ENCODE measurements around the gene GBP4. TPM values are rescaled to one million over a fixed set of nuclear protein-coding genes. Genes with fewer than 3 reads are reported as not detected.
A peak's percentile ranks its signal among the peaks of the same experiment; 100 is the strongest.

GBP4 gene
- total RNA-seq, 4 donors from 2014 or later: 1.00 to 3.8 (median 2.5) TPM; not detected in 1

- Histone ChIP-seq H3K27ac (no peak overlapping the region), H3K27me3 (no peaks in the 10 kb centered on the region), H3K4me1 (no peaks in the 10 kb centered on the region), H3K4me3 (no peak overlapping the region), H3K36me3 (no peaks in the 10 kb centered on the region), H3K9me3 (no peaks in the 10 kb centered on the region)
- no peak for DNase-seq
- intact Hi-C loops (cut with DNase I; ENCODE audit: low total_unique reads) (no loop called here), in situ Hi-C loops (cut with MboI; ENCODE audit: low pct_ligation_motif_present in 1 of 4, low pct_unique_long_range_greater_than_20kb in 1 of 4, low sequenced_read_pairs in 3 of 4) (no loop called here)
- TF ChIP-seq CTCF (IDR thresholded peaks at IDR 0.05): no peak
- no peak for TF ChIP-seq POLR2A (IDR thresholded peaks at IDR 0.05)
- no peak for TF ChIP-seq POLR2AphosphoS5 (IDR thresholded peaks at IDR 0.05)
- no peak for TF ChIP-seq EP300 (IDR thresholded peaks at IDR 0.05; ENCODE audit: low read depth)
- WGBS, 2 donors (ENCODE audit: low coverage in 1 of 2): 89 to 91% methylated on average over 3 to 5 of the region's 5 CpGs
Measured at GRCh38 chr1:89165811-89166210, 32.9 kb downstream of the GBP4 start.

- Histone ChIP-seq H3K36me3 (no peaks in the 10 kb centered on the region), H3K27ac (no peak overlapping the region), H3K4me3 (no peak overlapping the region), H3K27me3 (no peaks in the 10 kb centered on the region), H3K9me3 (no peaks in the 10 kb centered on the region), H3K4me1 (peaks cover 0 to 4% (median 0%) of the 10 kb centered on the region in 4 donors)
- DNase-seq: no peak
- 46 to 50% methylated on average over 1 of the region's 1 CpG for WGBS, 2 donors (ENCODE audit: low coverage in 1 of 2)
- in situ Hi-C loops (cut with MboI; ENCODE audit: low pct_ligation_motif_present in 1 of 4, low pct_unique_long_range_greater_than_20kb in 1 of 4, low sequenced_read_pairs in 3 of 4) (no loop called here), intact Hi-C loops (cut with DNase I; ENCODE audit: low total_unique reads) (no loop called here)
- no peak for TF ChIP-seq POLR2A (IDR thresholded peaks at IDR 0.05)
- no peak for TF ChIP-seq CTCF (IDR thresholded peaks at IDR 0.05)
- TF ChIP-seq POLR2AphosphoS5 (IDR thresholded peaks at IDR 0.05): no peak
- TF ChIP-seq EP300 (IDR thresholded peaks at IDR 0.05; ENCODE audit: low read depth): no peak
Measured at GRCh38 chr1:89151047-89151446, 47.7 kb downstream of the GBP4 start.

GRCh38 chr1:89149976-89150375 is 48.8 kb downstream of the GBP4 start:
- Histone ChIP-seq H3K4me3 (no peak overlapping the region), H3K36me3 (no peaks in the 10 kb centered on the region), H3K27ac (no peak overlapping the region), H3K27me3 (no peaks in the 10 kb centered on the region), H3K4me1 (peaks cover 0 to 4% (median 0%) of the 10 kb centered on the region in 4 donors), H3K9me3 (no peaks in the 10 kb centered on the region)
- in situ Hi-C loops (cut with MboI; ENCODE audit: low pct_ligation_motif_present in 1 of 4, low pct_unique_long_range_greater_than_20kb in 1 of 4, low sequenced_read_pairs in 3 of 4): no loop called here
- TF ChIP-seq POLR2A (IDR thresholded peaks at IDR 0.05) (no peak), EP300 (IDR thresholded peaks at IDR 0.05; ENCODE audit: low read depth) (no peak), POLR2AphosphoS5 (IDR thresholded peaks at IDR 0.05) (no peak), CTCF (IDR thresholded peaks at IDR 0.05) (no peak)
- 75 to 79% methylated on average over 3 of the region's 3 CpGs for WGBS, 2 donors (ENCODE audit: low coverage in 1 of 2)
- intact Hi-C loops (cut with DNase I; ENCODE audit: low total_unique reads): no loop called here
- DNase-seq: no peak

- no peaks in the 10 kb centered on the region for H3K9me3 ChIP-seq
- peak; percentile 31 for DNase-seq
- H3K27me3 ChIP-seq: no peaks in the 10 kb centered on the region
- in situ Hi-C loops (cut with MboI; ENCODE audit: low pct_ligation_motif_present in 1 of 4, low pct_unique_long_range_greater_than_20kb in 1 of 4, low sequenced_read_pairs in 3 of 4): no loop called here
- TF ChIP-seq CTCF (IDR thresholded peaks at IDR 0.05): peak in 2 of 5 experiments; percentile 24 to 32
- TF ChIP-seq POLR2A (IDR thresholded peaks at IDR 0.05): no peak
- no peak overlapping the region for H3K27ac ChIP-seq
- WGBS, 2 donors (ENCODE audit: low coverage in 1 of 2): 47 to 83% methylated on average over 1 to 3 of the region's 3 CpGs
- H3K36me3 ChIP-seq: no peaks in the 10 kb centered on the region
- H3K4me1 ChIP-seq: peaks cover 0 to 4% (median 0%) of the 10 kb centered on the region in 4 donors
- H3K4me3 ChIP-seq: no peak overlapping the region
- intact Hi-C loops (cut with DNase I; ENCODE audit: low total_unique reads): no loop called here
Measured at GRCh38 chr1:89149229-89149628, 49.5 kb downstream of the GBP4 start.
